ENCODE data around the gene KIRREL1. TPM values are rescaled to one million over a fixed set of nuclear protein-coding genes. Genes with fewer than 3 reads are reported as not detected.
A peak's percentile ranks its signal among the peaks of the same experiment; 100 is the strongest.

KIRREL1 gene
- total RNA-seq, 3 donors from 2014 or later: 3.4 to 29.5 (median 13.5) TPM

- Histone ChIP-seq H3K9me3 (no peaks in the 10 kb centered on the region), H3K4me3 (no peak overlapping the region), H3K4me1 (ENCODE audit: low read depth) (peaks cover 20% of the 10 kb centered on the region), H3K36me3 (ENCODE audit: low read depth) (no peaks in the 10 kb centered on the region)
- no peak for TF ChIP-seq CTCF (IDR thresholded peaks at IDR 0.05)
- no peak for ATAC-seq
- intact Hi-C loops (cut with DNase I, micrococcal nuclease): loop anchor here (5.0 kb wide), 1 partner anchor 155 kb away; no protein-coding TSS in a partner anchor
- no peak for DNase-seq
Measured at GRCh38 chr1:157967205-157967604, 26.2 kb upstream of the KIRREL1 start.

DNA sequence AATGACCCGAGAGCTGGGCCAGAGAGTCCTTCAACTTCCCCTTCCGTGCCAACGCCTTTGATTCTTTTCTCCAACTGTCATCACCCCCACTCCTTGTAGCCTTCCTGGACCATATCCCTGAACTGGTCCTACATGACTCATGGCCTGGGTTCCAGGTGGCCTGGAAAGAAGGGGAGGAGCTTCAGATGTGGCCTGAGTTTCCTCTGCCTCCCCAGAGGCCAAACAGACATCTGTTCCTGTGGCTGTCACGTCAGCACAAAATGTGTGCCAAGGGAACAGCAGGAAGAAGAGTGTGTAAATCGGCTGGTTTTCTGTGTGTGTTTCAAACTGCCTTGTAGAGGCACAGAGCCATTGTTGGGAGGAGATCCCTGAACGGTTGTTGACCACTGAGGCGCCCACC, 24.9 kb upstream of the KIRREL1 start:
- no peaks in the 10 kb centered on the region for H3K9me3 ChIP-seq
- TF ChIP-seq CTCF (IDR thresholded peaks at IDR 0.05): no peak
- peaks cover 20% of the 10 kb centered on the region for H3K4me1 ChIP-seq (ENCODE audit: low read depth)
- peak; percentile 46 to 76 (median 67) for DNase-seq
- ATAC-seq: peak; percentile 88
- intact Hi-C loops (cut with DNase I, micrococcal nuclease): loop anchor here (5.0 kb wide), 1 partner anchor 154 kb away; no protein-coding TSS in a partner anchor
- no peak overlapping the region for H3K4me3 ChIP-seq
- no peaks in the 10 kb centered on the region for H3K36me3 ChIP-seq (ENCODE audit: low read depth)

DNA sequence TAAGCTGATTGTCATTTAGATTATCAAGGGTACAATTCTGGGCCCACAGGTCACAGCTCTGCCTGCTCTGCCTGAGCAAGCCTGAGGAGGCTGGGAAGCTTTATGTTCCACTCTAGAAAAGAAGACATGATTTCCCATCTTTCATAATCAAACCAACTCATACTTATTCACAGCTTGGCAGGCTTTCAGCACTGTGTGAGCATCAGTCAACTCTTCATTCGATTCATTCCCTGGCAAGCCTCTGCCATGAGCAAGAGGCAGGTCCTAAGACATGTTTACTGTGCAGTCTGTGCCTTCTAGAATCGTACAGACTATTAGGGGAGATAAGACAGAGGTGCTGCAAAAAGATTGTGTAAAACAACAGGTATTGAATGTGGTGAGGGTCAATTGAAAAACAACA, 24.5 kb upstream of the KIRREL1 start:
- no peak overlapping the region for H3K4me3 ChIP-seq
- peaks cover 20% of the 10 kb centered on the region for H3K4me1 ChIP-seq (ENCODE audit: low read depth)
- no peaks in the 10 kb centered on the region for H3K36me3 ChIP-seq (ENCODE audit: low read depth)
- intact Hi-C loops (cut with DNase I, micrococcal nuclease): loop anchor here (5.0 kb wide), 1 partner anchor 153 kb away; no protein-coding TSS in a partner anchor
- TF ChIP-seq CTCF (IDR thresholded peaks at IDR 0.05): no peak
- H3K9me3 ChIP-seq: no peaks in the 10 kb centered on the region
- no peak for DNase-seq
- ATAC-seq: peak; percentile 2

GRCh38 chr1:157969697-157970485, 23.6 kb upstream of the KIRREL1 start:
- TF ChIP-seq CTCF (IDR thresholded peaks at IDR 0.05): peak; percentile 49
- no peaks in the 10 kb centered on the region for H3K9me3 ChIP-seq
- ATAC-seq (peak; percentile 66), DNase-seq (peak in 1 of 3 donors; percentile 77)
- H3K4me1 ChIP-seq (ENCODE audit: low read depth): peaks cover 20% of the 10 kb centered on the region
- H3K4me3 ChIP-seq: no peak overlapping the region
- intact Hi-C loops (cut with DNase I, micrococcal nuclease): loop anchor here (5.0 to 10.0 kb wide), 2 partner anchors 55 to 152 kb away; no protein-coding TSS in a partner anchor
- no peaks in the 10 kb centered on the region for H3K36me3 ChIP-seq (ENCODE audit: low read depth)

DNA sequence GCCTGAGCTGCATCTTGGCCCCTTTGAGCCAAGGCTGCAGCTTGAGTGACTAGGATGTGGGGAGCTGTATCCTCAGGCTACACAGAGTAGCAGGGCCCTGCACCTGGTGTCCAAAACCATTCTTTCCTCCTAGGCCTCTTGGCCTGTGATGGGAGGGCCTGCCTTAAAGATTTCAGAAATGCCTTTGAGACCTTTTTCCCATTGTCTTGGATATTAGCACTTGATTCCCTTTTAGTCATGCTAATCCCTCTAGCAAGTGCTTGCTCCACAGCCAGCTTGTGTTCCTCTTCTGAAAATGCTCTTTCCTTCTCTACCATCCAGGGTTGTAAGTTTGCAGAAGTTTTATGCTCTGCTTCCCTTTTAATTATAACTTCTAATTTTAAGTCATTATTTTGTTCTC, 21.7 kb upstream of the KIRREL1 start:
- Histone ChIP-seq H3K4me3 (no peak overlapping the region), H3K36me3 (ENCODE audit: low read depth) (no peaks in the 10 kb centered on the region), H3K4me1 (ENCODE audit: low read depth) (peaks cover 13% of the 10 kb centered on the region), H3K9me3 (no peaks in the 10 kb centered on the region)
- TF ChIP-seq CTCF (IDR thresholded peaks at IDR 0.05): no peak
- no peak for ATAC-seq
- intact Hi-C loops (cut with DNase I, micrococcal nuclease): loop anchor here in 1 of 2 donors (10.0 kb wide), 1 partner anchor 53 kb away; no protein-coding TSS in a partner anchor
- DNase-seq: no peak

All from mucosa of descending colon (tissue), 3 donors.